C4-2B (cell line): ENCODE data around the gene SLC39A10.
"Not testable (repeated sequence)": the region's sequence is repeated elsewhere in the genome, so short reads cannot be mapped to it uniquely, and the experiment has no call there.

Source experiments
- H3K27ac ChIP-seq: fragments of 450-650 bp; 2 replicates; pipeline ENCODE4 v1.5.1; 2017
- ZFX ChIP-seq: fragments of 450-650 bp; IDR thresholded peaks from 2 replicates; pipeline ENCODE4 v1.6.1; 2017
- TF ChIP-seq, protein P1 (sequence below): fragments of 450-650 bp; conservative IDR thresholded peaks from 2 replicates; pipeline ENCODE4 v1.5.1; 2017; ENCODE audit warnings: mild to moderate bottlenecking

SLC39A10 gene

GRCh38 chr2:195646424-195646823 lies 10.6 kb upstream of the SLC39A10 start:
- no peak overlapping the region for H3K27ac ChIP-seq

DNA sequence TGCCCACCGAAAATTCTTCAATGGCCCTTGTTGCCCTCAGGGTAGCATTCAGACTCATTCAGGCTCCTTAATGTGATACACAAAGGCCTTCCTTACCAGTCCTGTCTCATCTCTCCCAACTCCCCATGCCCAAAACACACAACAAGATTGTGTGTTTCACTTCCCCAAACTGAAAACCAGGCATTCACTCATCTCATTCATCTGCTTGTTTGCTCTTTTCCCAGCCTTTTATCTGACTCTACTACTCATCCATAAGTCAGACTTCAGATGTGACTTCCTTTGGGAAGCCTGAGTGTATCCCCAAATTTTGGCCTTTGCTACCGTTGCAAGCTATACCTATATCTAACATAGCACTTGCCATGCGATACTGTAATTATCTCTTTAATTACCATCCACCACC lies 9.7 kb upstream of the SLC39A10 start:
- TF ChIP-seq ZFX: no peak
- TF ChIP-seq, protein P1, sequence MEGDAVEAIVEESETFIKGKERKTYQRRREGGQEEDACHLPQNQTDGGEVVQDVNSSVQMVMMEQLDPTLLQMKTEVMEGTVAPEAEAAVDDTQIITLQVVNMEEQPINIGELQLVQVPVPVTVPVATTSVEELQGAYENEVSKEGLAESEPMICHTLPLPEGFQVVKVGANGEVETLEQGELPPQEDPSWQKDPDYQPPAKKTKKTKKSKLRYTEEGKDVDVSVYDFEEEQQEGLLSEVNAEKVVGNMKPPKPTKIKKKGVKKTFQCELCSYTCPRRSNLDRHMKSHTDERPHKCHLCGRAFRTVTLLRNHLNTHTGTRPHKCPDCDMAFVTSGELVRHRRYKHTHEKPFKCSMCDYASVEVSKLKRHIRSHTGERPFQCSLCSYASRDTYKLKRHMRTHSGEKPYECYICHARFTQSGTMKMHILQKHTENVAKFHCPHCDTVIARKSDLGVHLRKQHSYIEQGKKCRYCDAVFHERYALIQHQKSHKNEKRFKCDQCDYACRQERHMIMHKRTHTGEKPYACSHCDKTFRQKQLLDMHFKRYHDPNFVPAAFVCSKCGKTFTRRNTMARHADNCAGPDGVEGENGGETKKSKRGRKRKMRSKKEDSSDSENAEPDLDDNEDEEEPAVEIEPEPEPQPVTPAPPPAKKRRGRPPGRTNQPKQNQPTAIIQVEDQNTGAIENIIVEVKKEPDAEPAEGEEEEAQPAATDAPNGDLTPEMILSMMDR: no peak
- H3K27ac ChIP-seq: no peak overlapping the region

More at GRCh38 chr2:195646424-195646823, 10.6 kb upstream of the SLC39A10 start:
- TF ChIP-seq ZFX: no peak
- TF ChIP-seq, protein P1: no peak

GRCh38 chr2:195648370-195648769 lies 8.7 kb upstream of the SLC39A10 start:
- not testable (repeated sequence) for H3K27ac ChIP-seq

- no peak overlapping the region for H3K27ac ChIP-seq
- no peak for TF ChIP-seq ZFX
- TF ChIP-seq, protein P1: no peak
Measured at GRCh38 chr2:195648787-195649186, 8.2 kb upstream of the SLC39A10 start.

DNA sequence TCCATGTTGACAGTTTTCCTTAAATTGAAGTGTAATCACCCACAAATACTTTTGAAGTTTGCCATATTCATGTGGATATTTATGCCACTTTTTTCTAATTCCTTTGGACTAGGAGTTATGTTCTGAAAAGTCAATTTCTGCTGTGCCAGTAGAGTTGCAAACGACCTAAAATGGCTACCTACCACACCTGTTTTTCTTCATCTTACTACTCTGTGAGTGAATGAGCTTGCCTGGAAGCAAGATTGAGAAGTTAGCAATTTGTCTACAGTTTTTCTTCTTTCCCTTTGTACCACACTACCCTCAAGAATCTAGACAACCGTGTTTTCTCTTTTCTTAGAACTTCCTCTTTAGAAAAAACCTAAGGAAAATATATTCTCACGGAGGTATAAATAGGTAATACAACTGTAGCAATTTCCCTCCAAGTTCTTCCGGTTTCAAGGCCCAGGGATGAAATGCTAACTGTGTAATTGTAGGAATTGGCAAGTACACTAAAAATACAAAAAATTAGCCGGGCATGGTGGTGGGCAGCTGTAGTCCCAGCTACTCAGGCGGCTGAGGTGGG lies 7.3 kb upstream of the SLC39A10 start:
- H3K27ac ChIP-seq: no peak overlapping the region
- TF ChIP-seq, protein P1: no peak
- TF ChIP-seq ZFX: no peak

DNA sequence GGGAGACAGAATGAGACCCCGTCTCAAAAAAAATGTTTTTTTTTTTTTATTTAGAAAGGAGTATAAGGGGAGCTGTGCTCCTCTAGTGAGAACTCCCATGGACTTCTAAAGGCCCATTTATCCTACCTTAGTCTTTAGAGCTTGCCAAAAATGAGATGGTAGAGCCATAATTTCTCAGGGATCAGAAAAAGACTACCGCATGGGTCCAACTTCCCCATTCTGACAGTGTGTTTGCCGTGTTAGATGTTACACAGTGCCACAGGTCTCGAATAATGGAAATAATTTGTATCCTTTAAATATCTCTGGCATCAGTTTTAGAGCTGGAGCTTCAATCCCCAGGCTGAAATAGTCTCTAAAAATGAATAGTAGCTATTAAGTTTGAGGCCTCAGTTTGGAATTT lies 6.0 kb upstream of the SLC39A10 start:
- TF ChIP-seq ZFX: no peak
- H3K27ac ChIP-seq: no peak overlapping the region

DNA sequence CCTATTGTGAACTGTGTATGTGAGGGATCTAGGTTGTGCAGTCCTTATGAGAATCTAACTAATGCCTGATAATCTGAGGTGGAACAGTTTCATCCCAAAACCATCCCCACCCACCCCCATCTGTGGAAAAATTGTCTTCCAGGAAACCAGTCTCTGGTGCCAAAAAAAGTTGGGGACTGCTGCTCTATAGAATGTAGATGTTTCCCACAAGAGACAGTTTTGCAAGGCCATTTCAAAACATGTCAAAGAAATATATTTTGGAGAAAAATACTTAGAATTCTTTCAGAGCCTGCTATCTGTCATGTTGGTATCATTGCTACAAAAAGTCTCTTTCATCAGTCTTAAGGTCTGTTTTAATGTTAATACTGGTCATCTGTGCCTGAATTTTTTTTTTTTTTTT lies 4.1 kb upstream of the SLC39A10 start:
- TF ChIP-seq, protein P1: no peak
- no peak overlapping the region for H3K27ac ChIP-seq

DNA sequence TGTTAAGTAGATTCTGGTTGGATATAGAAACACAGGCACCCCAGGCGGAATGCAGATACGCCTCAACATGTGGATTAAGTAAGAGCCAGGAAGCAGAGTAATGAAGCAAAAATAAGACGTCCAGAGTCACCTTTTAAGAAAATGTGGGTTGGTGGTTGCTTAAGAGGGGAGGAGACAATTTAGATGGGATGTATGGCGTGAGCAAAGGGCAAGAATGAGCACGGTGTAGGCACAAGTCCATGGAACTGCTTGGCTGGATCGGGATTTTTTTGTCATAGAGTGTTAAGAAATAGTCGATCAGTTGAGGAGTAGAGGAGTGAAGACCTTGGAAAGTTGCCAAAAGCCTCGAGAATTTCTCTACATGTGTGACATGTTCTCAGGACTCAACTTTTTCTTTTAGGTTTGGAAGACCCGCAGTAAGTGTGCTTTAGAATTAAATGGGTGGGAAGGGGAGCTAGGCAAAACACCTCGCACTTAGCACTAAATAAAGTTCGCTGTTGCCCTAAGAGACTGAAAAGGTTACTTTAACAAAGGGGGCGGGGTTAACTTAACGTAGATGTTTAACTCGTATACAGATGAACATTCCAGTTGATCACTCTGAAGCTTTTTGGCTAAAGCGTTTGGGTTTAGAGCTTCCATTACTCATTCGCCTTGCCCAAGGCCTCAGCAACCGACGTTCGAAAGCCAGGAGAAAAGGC lies 716 bp upstream of the SLC39A10 start:
- TF ChIP-seq, protein P1: no peak
- TF ChIP-seq ZFX: no peak
- peak overlapping the region; percentile 99 for H3K27ac ChIP-seq
